Pancreas (tissue), 10 donors: ENCODE data around the gene PNPLA7. TPM values are rescaled to one million over a fixed set of nuclear protein-coding genes. Genes with fewer than 3 reads are reported as not detected.
"Not testable (repeated sequence)": the region's sequence is repeated elsewhere in the genome, so short reads cannot be mapped to it uniquely, and the experiment has no call there.

Experiments used
- ATAC-seq, 4 donors: fragments of 200-7000 bp; cut with Tn5 transposase; one replicate each; pipeline versions ENCODE4 v1.8.0 to v1.9.1; 2020; ENCODE audit warnings: mild to moderate bottlenecking in 4 of 4, moderate library complexity in 4 of 4
- DNase-seq, 6 donors: peaks; one replicate each; pipeline ENCODE4 v3.0.0-alpha.2; 2020
- FAIRE-seq: peaks from 2 replicates; lab custom pipeline; 2012; peaks lifted over from hg19 to GRCh38; lab: Jason Lieb, UNC
- H3K27ac ChIP-seq, 4 donors: fragments of 200-600 bp; sonication (generic); 1 replicate in 3 of 4; 2 replicates in 1 of 4; pipeline versions ENCODE4 v1.5.0 to v1.8.0; 2020
- H3K27me3 ChIP-seq, 4 donors: fragments of 200-600 bp; one replicate each; pipeline ENCODE4 v1.8.0; 2021
- H3K36me3 ChIP-seq, 3 donors: fragments of 200-600 bp; sonication (generic) in 1 of 3; one replicate each; pipeline versions ENCODE4 v1.5.0 to v1.8.0; 2020 to 2021
- H3K4me1 ChIP-seq, 3 donors: fragments of 200-600 bp; one replicate each; pipeline ENCODE4 v1.8.0; 2021
- H3K4me3 ChIP-seq, 4 donors: fragments of 200-600 bp; sonication (generic) in 2 of 4; one replicate each; pipeline versions ENCODE4 v1.5.0 to v1.8.0; 2020 to 2021
- H3K9me3 ChIP-seq, 4 donors: fragments of 200-600 bp; one replicate each; pipeline ENCODE4 v1.8.0; 2021
- WGBS, 2 donors: extraction: QIAGEN DNeasy Blood & Tissue Kit; methylation state at CpG; one replicate each; pipeline ENCODE4 v1.1.7; 2013; 5-methylcytosine and 5-hydroxymethylcytosine counted together
- intact Hi-C, 3 donors: fragments of 100-400 bp; cut with DNase I; formaldehyde crosslinking; loops; one replicate each; pipeline versions ENCODE4 v1.11.1 to v1.14.2; 2022
- polyA plus RNA-seq, 2 donors: library from polyadenylated mRNA; stranded (reverse); fragments of 200-250 nt; gene quantifications; one replicate each; pipeline ENCODE4 v1.2.3, GENCODE V29; 2013
- total RNA-seq, 6 donors: library from RNA; stranded (reverse); fragmentation: NEBNext Ultra II Directional in 4 of 6; extraction: Animal tissue kit (Norgen Biotek cat#: 25700) in 4 of 6; gene quantifications; one replicate each; pipeline versions ENCODE4 v1.2.1 to v1.2.4, GENCODE V29; 2021 to 2023
- TF ChIP-seq, protein P1 (sequence below), 4 donors: fragments of 200-600 bp; sonication (generic) in 3 of 4; IDR thresholded peaks; one replicate each; pipeline versions ENCODE4 v1.5.0 to v1.8.0; 2021; ENCODE audit warnings: antibody characterized with exemption in 4 of 4
- donor health status: healthy with polysubstance abuse.
- donor health status: DM: no; HTN: no; CAD: no; lungs with moderate emphysema.
- donor health status: DM: no; HTN: no; CAD: no.
- donor health status: control.
- donor health status: control.
- donor health status: Bipolar disorder and iron deficiency.
- donor health status: DM: yes; HTN: yes; CAD: no.
- donor health status: DM: no; HTN: no; CAD: no.
- donor health status: DM: no; HTN: no; CAD: no.
- donor health status: DM: yes; HTN: yes; CAD: no.

The PNPLA7 gene
- total and polyA plus RNA-seq, 8 donors = 7.1 to 71.8 (median 18.0) TPM

DNA sequence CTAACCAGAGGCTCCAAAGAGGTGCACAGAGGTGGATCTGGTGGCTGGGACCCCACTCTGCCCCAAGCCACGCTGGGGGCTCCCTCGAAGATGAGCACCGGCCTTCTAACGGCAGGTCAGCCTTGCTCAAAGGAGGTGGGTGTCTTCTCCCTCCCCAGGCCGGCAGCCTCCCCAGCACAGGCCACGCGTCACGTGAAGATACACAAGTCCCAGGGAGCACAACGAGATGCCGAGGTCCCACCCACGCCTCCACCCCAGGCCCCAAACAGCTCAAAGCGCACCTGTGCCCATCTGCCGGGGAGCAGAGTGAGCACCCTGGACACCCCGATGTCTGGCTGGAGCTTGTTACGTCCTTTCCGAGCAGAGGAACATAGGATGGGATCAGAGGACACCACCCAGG lies 12.1 kb downstream of the PNPLA7 start:
- DNase-seq = peak in 1 of 6 donors; percentile 70
- intact Hi-C loops = no loop called here
- 92 to 97% methylated on average over 16 of the region's 16 CpGs for WGBS, 2 donors

DNA sequence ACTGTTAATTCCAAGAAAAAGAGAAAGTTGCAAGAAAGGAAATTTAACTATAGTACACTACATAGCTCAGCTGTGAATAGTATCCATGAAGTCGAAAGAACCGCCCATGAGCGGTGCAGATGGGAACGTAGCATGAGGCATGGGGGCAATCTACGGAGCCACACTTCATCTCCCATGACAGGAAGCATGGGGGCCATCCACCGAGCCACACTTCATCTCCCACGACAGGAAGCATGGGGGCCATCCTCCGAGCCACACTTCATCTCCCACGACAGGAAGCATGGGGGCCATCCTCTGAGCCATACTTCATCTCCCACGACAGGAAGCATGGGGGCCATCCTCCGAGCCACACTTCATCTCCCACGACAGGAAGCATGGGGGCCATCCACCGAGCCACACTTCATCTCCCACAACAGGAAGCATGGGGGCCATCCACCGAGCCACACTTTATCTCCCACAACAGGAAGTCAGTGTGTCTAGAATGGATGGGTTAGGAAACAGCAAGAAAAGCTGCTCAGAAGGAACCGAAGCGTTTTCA lies 13.5 kb downstream of the PNPLA7 start:
- H3K27ac ChIP-seq, H3K4me1 ChIP-seq, ATAC-seq, DNase-seq, H3K9me3 ChIP-seq, H3K27me3 ChIP-seq, H3K4me3 ChIP-seq, intact Hi-C loops, FAIRE-seq: not testable (repeated sequence)
- peaks cover 0 to 11% (median 0%) of the 10 kb centered on the region in 3 donors for H3K36me3 ChIP-seq
- WGBS, 2 donors = 89 to 90% methylated on average over 14 to 16 of the region's 16 CpGs

More for the DNA sequence above, 12.1 kb downstream of the PNPLA7 start:
- TF ChIP-seq, protein P1, sequence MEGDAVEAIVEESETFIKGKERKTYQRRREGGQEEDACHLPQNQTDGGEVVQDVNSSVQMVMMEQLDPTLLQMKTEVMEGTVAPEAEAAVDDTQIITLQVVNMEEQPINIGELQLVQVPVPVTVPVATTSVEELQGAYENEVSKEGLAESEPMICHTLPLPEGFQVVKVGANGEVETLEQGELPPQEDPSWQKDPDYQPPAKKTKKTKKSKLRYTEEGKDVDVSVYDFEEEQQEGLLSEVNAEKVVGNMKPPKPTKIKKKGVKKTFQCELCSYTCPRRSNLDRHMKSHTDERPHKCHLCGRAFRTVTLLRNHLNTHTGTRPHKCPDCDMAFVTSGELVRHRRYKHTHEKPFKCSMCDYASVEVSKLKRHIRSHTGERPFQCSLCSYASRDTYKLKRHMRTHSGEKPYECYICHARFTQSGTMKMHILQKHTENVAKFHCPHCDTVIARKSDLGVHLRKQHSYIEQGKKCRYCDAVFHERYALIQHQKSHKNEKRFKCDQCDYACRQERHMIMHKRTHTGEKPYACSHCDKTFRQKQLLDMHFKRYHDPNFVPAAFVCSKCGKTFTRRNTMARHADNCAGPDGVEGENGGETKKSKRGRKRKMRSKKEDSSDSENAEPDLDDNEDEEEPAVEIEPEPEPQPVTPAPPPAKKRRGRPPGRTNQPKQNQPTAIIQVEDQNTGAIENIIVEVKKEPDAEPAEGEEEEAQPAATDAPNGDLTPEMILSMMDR (IDR thresholded peaks at IDR 0.05) = no peak
- no peaks in the 10 kb centered on the region for H3K27me3 ChIP-seq
- no peak overlapping the region for H3K4me3 ChIP-seq
- FAIRE-seq = no peak
- no peak for ATAC-seq
- no peak overlapping the region for H3K27ac ChIP-seq
- peaks cover 5 to 10% (median 7%) of the 10 kb centered on the region in 3 donors for H3K4me1 ChIP-seq
- no peaks in the 10 kb centered on the region for H3K9me3 ChIP-seq
- peaks cover 0 to 23% (median 0%) of the 10 kb centered on the region in 3 donors for H3K36me3 ChIP-seq

DNA sequence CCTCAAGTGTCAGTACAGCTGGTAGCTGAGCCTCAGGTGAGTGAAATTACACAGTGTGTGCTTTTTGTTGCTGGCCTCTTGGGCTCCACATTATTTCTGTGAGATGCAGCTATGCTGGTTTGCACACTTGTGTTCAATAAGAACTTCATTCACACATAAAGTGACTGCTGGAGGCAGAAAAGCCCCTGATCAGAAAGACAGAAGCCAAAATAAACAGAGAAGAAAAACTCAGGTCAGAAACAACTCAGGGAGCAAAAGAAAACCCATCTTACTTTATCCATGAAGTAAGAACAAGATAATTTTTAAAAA lies 15.1 kb downstream of the PNPLA7 start:
- Histone ChIP-seq H3K36me3 (peaks cover 0 to 6% (median 0%) of the 10 kb centered on the region in 3 donors), H3K4me3 (no peak overlapping the region), H3K27me3 (no peaks in the 10 kb centered on the region), H3K27ac (peak overlapping the region in 1 of 4 donors; percentile 26), H3K4me1 (peaks cover 5 to 10% (median 7%) of the 10 kb centered on the region in 3 donors), H3K9me3 (no peaks in the 10 kb centered on the region)
- ATAC-seq (no peak), FAIRE-seq (no peak), DNase-seq (no peak)
- intact Hi-C loops = no loop called here
- TF ChIP-seq, protein P1 (IDR thresholded peaks at IDR 0.05) = no peak

DNA sequence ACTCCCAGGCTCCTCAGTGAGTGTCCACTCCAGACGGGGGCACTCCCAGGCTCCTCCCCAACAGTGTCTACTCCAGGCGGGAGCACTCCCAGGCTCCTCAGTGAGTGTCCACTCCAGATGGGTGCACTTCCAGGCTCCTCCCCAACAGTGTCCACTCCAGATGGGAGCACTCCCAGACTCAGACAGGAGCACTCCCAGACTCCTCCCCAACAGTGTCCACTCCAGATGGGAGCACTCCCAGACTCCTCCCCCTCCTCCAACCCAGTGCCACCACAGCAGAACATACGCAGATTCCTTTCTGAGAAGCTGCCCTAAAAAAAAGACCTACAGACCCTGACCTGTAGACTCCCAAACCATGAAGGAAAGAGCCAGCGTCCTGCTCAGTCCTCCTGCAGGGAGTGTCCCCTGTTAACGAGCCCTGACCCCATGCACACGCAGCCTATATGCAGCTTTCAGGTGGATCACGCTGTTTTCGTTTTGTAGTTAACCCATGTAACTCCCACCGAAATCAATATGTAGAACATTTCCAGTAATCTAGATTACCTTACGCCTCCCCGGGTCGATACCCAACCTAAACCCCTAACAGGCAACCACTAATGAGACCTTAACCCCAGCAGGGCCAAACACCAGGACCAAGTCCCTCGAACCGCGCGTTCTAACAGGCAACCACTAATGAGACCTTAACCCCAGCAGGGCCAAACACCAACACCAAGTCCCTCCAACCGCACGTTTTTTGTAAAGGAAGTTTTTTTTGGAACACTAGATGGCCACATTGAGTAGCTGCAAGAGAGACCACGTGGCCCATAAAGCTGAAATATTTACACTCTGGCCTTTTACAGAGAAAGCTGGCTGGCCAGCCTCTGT lies 15.7 kb downstream of the PNPLA7 start:
- peak; percentile 90 to 99 (median 98) for ATAC-seq
- Histone ChIP-seq H3K27me3 (no peaks in the 10 kb centered on the region), H3K9me3 (no peaks in the 10 kb centered on the region), H3K36me3 (peaks cover 0 to 2% (median 0%) of the 10 kb centered on the region in 3 donors), H3K27ac (peak overlapping the region in 1 of 4 donors; percentile 26), H3K4me1 (peaks cover 5 to 10% (median 7%) of the 10 kb centered on the region in 3 donors), H3K4me3 (no peak overlapping the region)
- FAIRE-seq = peak; percentile 20
- 24 to 27% methylated on average over 19 of the region's 19 CpGs for WGBS, 2 donors
- intact Hi-C loops = no loop called here
- TF ChIP-seq, protein P1 (IDR thresholded peaks at IDR 0.05) = peak; percentile 41 to 60 (median 47)
- DNase-seq = peak in 4 of 6 donors; percentile 49 to 62 (median 56)

DNA sequence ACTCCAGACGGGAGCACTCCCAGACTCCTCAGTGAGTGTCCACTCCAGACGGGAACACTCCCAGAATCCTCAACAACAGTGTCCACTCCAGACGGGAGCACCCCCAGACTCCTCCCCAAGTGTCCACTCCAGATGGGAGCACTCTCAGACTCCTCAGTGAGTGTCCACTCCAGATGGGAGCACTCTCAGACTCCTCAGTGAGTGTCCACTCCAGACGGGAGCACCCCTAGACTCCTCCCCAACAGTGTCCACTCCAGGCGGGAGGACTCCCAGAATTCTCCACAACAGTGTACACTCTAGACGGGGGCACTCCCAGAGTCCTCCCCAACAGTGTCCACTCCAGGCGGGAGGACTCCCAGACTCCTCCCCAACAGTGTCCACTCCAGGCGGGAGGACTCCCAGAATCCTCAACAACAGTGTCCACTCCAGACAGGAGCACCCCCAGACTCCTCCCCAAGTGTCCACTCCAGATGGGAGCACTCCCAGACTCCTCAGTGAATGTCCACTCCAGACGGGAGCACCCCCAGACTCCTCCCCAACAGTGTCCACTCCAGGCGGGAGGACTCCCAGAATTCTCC lies 17.2 kb downstream of the PNPLA7 start:
- H3K9me3 ChIP-seq = not testable (repeated sequence)

More for the DNA sequence above, 17.2 kb downstream of the PNPLA7 start:
- peak in 1 of 6 donors; percentile 7 for DNase-seq
- H3K36me3 ChIP-seq, H3K4me3 ChIP-seq, ATAC-seq, H3K27ac ChIP-seq, H3K27me3 ChIP-seq, intact Hi-C loops, H3K4me1 ChIP-seq, FAIRE-seq: not testable (repeated sequence)
- 74 to 84% methylated on average over 10 of the region's 10 CpGs for WGBS, 2 donors
